ENCODE results near the gene PANK2. TPM values are rescaled to one million over a fixed set of nuclear protein-coding genes. Genes with fewer than 3 reads are reported as not detected.

Gene PANK2
- total RNA-seq, 1 experiment from 2014 or later: 50.8 TPM

GRCh38 chr20:3925899-3926638 lies 36.9 kb downstream of the PANK2 start:
- CTCF ChIA-PET: no interaction called here
- Histone ChIP-seq H3K9me3 (ENCODE audit: low read length) (no peaks in the 10 kb centered on the region), H3K27me3 (ENCODE audit: low read length) (no peaks in the 10 kb centered on the region), H3F3A (ENCODE audit: low read length, unreplicated experiment) (peaks cover 3% of the 10 kb centered on the region), H4K20me1 (ENCODE audit: low read length) (no peaks in the 10 kb centered on the region), H3K79me2 (ENCODE audit: low read length) (no peaks in the 10 kb centered on the region), H3K4me2 (ENCODE audit: low read length) (no peak overlapping the region), H3K9ac (ENCODE audit: low read length) (no peak overlapping the region), H3K4me3 (ENCODE audit: low read length) (no peak overlapping the region), H2AFZ (ENCODE audit: low read length) (no peak overlapping the region), H3K4me1 (ENCODE audit: insufficient read depth, low read length) (no peaks in the 10 kb centered on the region), H3K9me2 (replicated peaks; ENCODE audit: low read length) (no peaks in the 10 kb centered on the region), H3K27ac (ENCODE audit: low read length) (no peak overlapping the region), H3K36me3 (ENCODE audit: low read depth, low read length) (peaks cover 23% of the 10 kb centered on the region)
- TF ChIP-seq EZH2 (IDR thresholded peaks at IDR 0.05; ENCODE audit: low read length, unreplicated experiment): no peak
- TF ChIP-seq EZH2phosphoT487 (IDR thresholded peaks at IDR 0.05; ENCODE audit: borderline replicate concordance, low read length): no peak
- TF ChIP-seq CTCF (conservative IDR thresholded peaks at IDR 0.05; ENCODE audit: low read depth, low read length): no peak
- intact Hi-C loops (cut with micrococcal nuclease): no loop called here
- POLR2A ChIA-PET (ENCODE audit: unreplicated experiment): no interaction called here
- BruUV-seq (replicated peaks): TSS peak; percentile 13
- no peak for ATAC-seq
- DNase-seq: no peak

- Histone ChIP-seq H2AFZ (ENCODE audit: low read length) (no peak overlapping the region), H4K20me1 (ENCODE audit: low read length) (no peaks in the 10 kb centered on the region), H3K9me2 (replicated peaks; ENCODE audit: low read length) (no peaks in the 10 kb centered on the region), H3K4me2 (ENCODE audit: low read length) (no peak overlapping the region), H3K9ac (ENCODE audit: low read length) (no peak overlapping the region), H3F3A (ENCODE audit: low read length, unreplicated experiment) (peaks cover 3% of the 10 kb centered on the region), H3K4me3 (ENCODE audit: low read length) (no peak overlapping the region), H3K36me3 (ENCODE audit: low read depth, low read length) (peaks cover 17% of the 10 kb centered on the region), H3K9me3 (ENCODE audit: low read length) (no peaks in the 10 kb centered on the region), H3K27me3 (ENCODE audit: low read length) (no peaks in the 10 kb centered on the region), H3K4me1 (ENCODE audit: insufficient read depth, low read length) (peaks cover 4% of the 10 kb centered on the region; the same call in 1 of the 2 replicates), H3K79me2 (ENCODE audit: low read length) (no peaks in the 10 kb centered on the region), H3K27ac (ENCODE audit: low read length) (no peak overlapping the region)
- CTCF ChIA-PET: interaction anchor here (0.6 kb wide), 1 partner anchor 82 kb away, joined by 5 read pairs; no protein-coding TSS in a partner anchor
- ATAC-seq (no peak), DNase-seq (no peak)
- POLR2A ChIA-PET (ENCODE audit: unreplicated experiment): no interaction called here
- intact Hi-C loops (cut with micrococcal nuclease): no loop called here
- BruUV-seq (replicated peaks): no TSS peak
- no peak for TF ChIP-seq EZH2 (IDR thresholded peaks at IDR 0.05; ENCODE audit: low read length, unreplicated experiment)
- TF ChIP-seq EZH2phosphoT487 (IDR thresholded peaks at IDR 0.05; ENCODE audit: borderline replicate concordance, low read length): no peak
- no peak for TF ChIP-seq CTCF (conservative IDR thresholded peaks at IDR 0.05; ENCODE audit: low read depth, low read length)
These were observed 38.5 kb downstream of the PANK2 start for GRCh38 chr20:3927486-3928291.

GRCh38 chr20:3929713-3930060 lies 40.5 kb downstream of the PANK2 start:
- BruUV-seq (replicated peaks): TSS peak; percentile 14
- no peak overlapping the region for H3K4me2 ChIP-seq (ENCODE audit: low read length)
- no peaks in the 10 kb centered on the region for H3K9me3 ChIP-seq (ENCODE audit: low read length)
- no peaks in the 10 kb centered on the region for H3K9me2 ChIP-seq (replicated peaks; ENCODE audit: low read length)
- ChIA-PET POLR2A (ENCODE audit: unreplicated experiment) (no interaction called here), CTCF (no interaction called here)
- intact Hi-C loops (cut with micrococcal nuclease): no loop called here
- H3K9ac ChIP-seq (ENCODE audit: low read length): no peak overlapping the region
- no peak for TF ChIP-seq EZH2phosphoT487 (IDR thresholded peaks at IDR 0.05; ENCODE audit: borderline replicate concordance, low read length)
- no peak for TF ChIP-seq CTCF (conservative IDR thresholded peaks at IDR 0.05; ENCODE audit: low read depth, low read length)
- TF ChIP-seq EZH2 (IDR thresholded peaks at IDR 0.05; ENCODE audit: low read length, unreplicated experiment): no peak
- H4K20me1 ChIP-seq (ENCODE audit: low read length): no peaks in the 10 kb centered on the region
- H3K4me3 ChIP-seq (ENCODE audit: low read length): no peak overlapping the region
- H3K79me2 ChIP-seq (ENCODE audit: low read length): no peaks in the 10 kb centered on the region
- H3K4me1 ChIP-seq (ENCODE audit: insufficient read depth, low read length): peaks cover 8% of the 10 kb centered on the region; the same call in 1 of the 2 replicates
- no peak for DNase-seq
- peaks cover 4% of the 10 kb centered on the region for H3K36me3 ChIP-seq (ENCODE audit: low read depth, low read length)
- no peak overlapping the region for H3K27ac ChIP-seq (ENCODE audit: low read length)
- H2AFZ ChIP-seq (ENCODE audit: low read length): no peak overlapping the region
- no peaks in the 10 kb centered on the region for H3K27me3 ChIP-seq (ENCODE audit: low read length)
- peaks cover 3% of the 10 kb centered on the region for H3F3A ChIP-seq (ENCODE audit: low read length, unreplicated experiment)
- ATAC-seq: no peak

Measured in PC-3 (cell line).